ENCODE measurements around the gene ANLN. TPM values are rescaled to one million over a fixed set of nuclear protein-coding genes. Genes with fewer than 3 reads are reported as not detected.

ANLN gene
- 66.7 and 67.6 TPM in 2 replicates for total RNA-seq (2014; rRNA removed; shearing (Covaris generic))
- polyA plus RNA-seq (2015; cell fraction: cytosol; rRNA removed) = 35.9 and 52.1 TPM in 2 replicates
- polyA plus RNA-seq (2015; cell fraction: nucleus; rRNA removed) = 75.3 and 80.9 TPM in 2 replicates

GRCh38 chr7:36389371-36390198, at the start of gene ANLN:
TSS of gene ANLN (plus strand) at chr7:36389862. CDS start at chr7:36390027, 165 bp downstream.
- peak; percentile 96 for DNase-seq (ENCODE audit: low read depth, low spot score)
- in situ Hi-C loops (cut with HindIII; ENCODE audit: low pct_unique_long_range_greater_than_20kb, low sequenced_read_pairs) = no loop called here

- DNase-seq (ENCODE audit: low read depth, low spot score) = no peak
- in situ Hi-C loops (cut with HindIII; ENCODE audit: low pct_unique_long_range_greater_than_20kb, low sequenced_read_pairs) = no loop called here
These were observed 46.1 kb upstream of the ANLN start for GRCh38 chr7:36343548-36343947.

- in situ Hi-C loops (cut with HindIII; ENCODE audit: low pct_unique_long_range_greater_than_20kb, low sequenced_read_pairs) = no loop called here
- no peak for DNase-seq (ENCODE audit: low read depth, low spot score)
These were observed 45.0 kb upstream of the ANLN start for GRCh38 chr7:36344622-36345021.

GRCh38 chr7:36346260-36346831, 43.3 kb upstream of the ANLN start:
- in situ Hi-C loops (cut with HindIII; ENCODE audit: low pct_unique_long_range_greater_than_20kb, low sequenced_read_pairs) = no loop called here
- no peak for DNase-seq (ENCODE audit: low read depth, low spot score)

- no peak for DNase-seq (ENCODE audit: low read depth, low spot score)
- in situ Hi-C loops (cut with HindIII; ENCODE audit: low pct_unique_long_range_greater_than_20kb, low sequenced_read_pairs) = no loop called here
These were observed 41.4 kb upstream of the ANLN start for GRCh38 chr7:36348256-36348655.

GRCh38 chr7:36348771-36349170, 40.9 kb upstream of the ANLN start:
- DNase-seq (ENCODE audit: low read depth, low spot score) = no peak
- in situ Hi-C loops (cut with HindIII; ENCODE audit: low pct_unique_long_range_greater_than_20kb, low sequenced_read_pairs) = no loop called here

GRCh38 chr7:36349626-36350025, 40.0 kb upstream of the ANLN start:
- DNase-seq (ENCODE audit: low read depth, low spot score) = no peak
- in situ Hi-C loops (cut with HindIII; ENCODE audit: low pct_unique_long_range_greater_than_20kb, low sequenced_read_pairs) = no loop called here

GRCh38 chr7:36355490-36355889, 34.2 kb upstream of the ANLN start:
- no peak for DNase-seq (ENCODE audit: low read depth, low spot score)
- in situ Hi-C loops (cut with HindIII; ENCODE audit: low pct_unique_long_range_greater_than_20kb, low sequenced_read_pairs) = no loop called here

- DNase-seq (ENCODE audit: low read depth, low spot score) = no peak
- in situ Hi-C loops (cut with HindIII; ENCODE audit: low pct_unique_long_range_greater_than_20kb, low sequenced_read_pairs) = no loop called here
These were observed 32.6 kb upstream of the ANLN start for GRCh38 chr7:36357054-36357453.

- in situ Hi-C loops (cut with HindIII; ENCODE audit: low pct_unique_long_range_greater_than_20kb, low sequenced_read_pairs) = no loop called here
These were observed 31.1 kb upstream of the ANLN start for GRCh38 chr7:36358589-36358988.

GRCh38 chr7:36360244-36360643, 29.4 kb upstream of the ANLN start:
- no peak for DNase-seq (ENCODE audit: low read depth, low spot score)
- in situ Hi-C loops (cut with HindIII; ENCODE audit: low pct_unique_long_range_greater_than_20kb, low sequenced_read_pairs) = no loop called here

More at GRCh38 chr7:36358589-36358988, 31.1 kb upstream of the ANLN start:
- no peak for DNase-seq (ENCODE audit: low read depth, low spot score)

GRCh38 chr7:36361227-36361626, 28.4 kb upstream of the ANLN start:
- DNase-seq (ENCODE audit: low read depth, low spot score) = no peak
- in situ Hi-C loops (cut with HindIII; ENCODE audit: low pct_unique_long_range_greater_than_20kb, low sequenced_read_pairs) = no loop called here

- in situ Hi-C loops (cut with HindIII; ENCODE audit: low pct_unique_long_range_greater_than_20kb, low sequenced_read_pairs) = no loop called here
- DNase-seq (ENCODE audit: low read depth, low spot score) = no peak
These were observed 26.1 kb upstream of the ANLN start for GRCh38 chr7:36363515-36363914.

- in situ Hi-C loops (cut with HindIII; ENCODE audit: low pct_unique_long_range_greater_than_20kb, low sequenced_read_pairs) = no loop called here
- DNase-seq (ENCODE audit: low read depth, low spot score) = no peak
These were observed 23.5 kb upstream of the ANLN start for GRCh38 chr7:36366005-36366717.

- DNase-seq (ENCODE audit: low read depth, low spot score) = peak; percentile 92
- in situ Hi-C loops (cut with HindIII; ENCODE audit: low pct_unique_long_range_greater_than_20kb, low sequenced_read_pairs) = no loop called here
These were observed 22.7 kb upstream of the ANLN start for GRCh38 chr7:36366718-36367560.

- DNase-seq (ENCODE audit: low read depth, low spot score) = no peak
- in situ Hi-C loops (cut with HindIII; ENCODE audit: low pct_unique_long_range_greater_than_20kb, low sequenced_read_pairs) = no loop called here
These were observed 22.0 kb upstream of the ANLN start for GRCh38 chr7:36367561-36368077.

- no peak for DNase-seq (ENCODE audit: low read depth, low spot score)
- in situ Hi-C loops (cut with HindIII; ENCODE audit: low pct_unique_long_range_greater_than_20kb, low sequenced_read_pairs) = no loop called here
These were observed 21.2 kb upstream of the ANLN start for GRCh38 chr7:36368496-36368895.

Measured in SK-MEL-5 (cell line).